ENCODE results near the gene FAM83B. TPM values are rescaled to one million over a fixed set of nuclear protein-coding genes. Genes with fewer than 3 reads are reported as not detected.

The FAM83B gene
- total RNA-seq, 1 experiment from 2014 or later: 5.7 TPM

- Histone ChIP-seq H3K27me3 (ENCODE audit: insufficient read depth, low read length) (no peaks in the 10 kb centered on the region), H3K14ac (ENCODE audit: insufficient read depth, low read length) (no peak overlapping the region), H3K4ac (ENCODE audit: low read depth, low read length) (no peak overlapping the region), H3K4me1 (ENCODE audit: insufficient read depth, low read length) (no peaks in the 10 kb centered on the region), H3T11ph (ENCODE audit: low read length) (no peak overlapping the region), H2AFZ (ENCODE audit: low read length) (no peak overlapping the region), H2BK120ac (ENCODE audit: low read depth, low read length, poor library complexity, severe bottlenecking) (no peak overlapping the region), H3K23me2 (ENCODE audit: insufficient read length, low read depth, low read length, poor library complexity, severe bottlenecking) (no peaks in the 10 kb centered on the region), H3K18ac (ENCODE audit: insufficient read length, low read depth, low read length) (no peak overlapping the region), H3K79me2 (ENCODE audit: insufficient read depth, low read length) (no peaks in the 10 kb centered on the region), H3K56ac (ENCODE audit: insufficient read length, low read depth, low read length) (no peak overlapping the region), H3K23ac (ENCODE audit: insufficient read length, low read depth, low read length) (no peak overlapping the region), H3K4me2 (ENCODE audit: insufficient read depth, insufficient read length, low read length) (no peak overlapping the region), H4K91ac (ENCODE audit: insufficient read length, low read depth, low read length) (no peak overlapping the region), H3K9ac (ENCODE audit: extremely low read depth, insufficient read length, low read length) (no peak overlapping the region), H3K9me3 (ENCODE audit: control insufficient read depth, low read depth, low read length) (no peaks in the 10 kb centered on the region), H2AK5ac (ENCODE audit: insufficient read length, low read length) (no peak overlapping the region), H2BK12ac (ENCODE audit: insufficient read length, low read depth, low read length) (no peak overlapping the region), H4K20me1 (ENCODE audit: control insufficient read depth, insufficient read depth, insufficient read length) (no peaks in the 10 kb centered on the region), H2BK5ac (ENCODE audit: insufficient read length, low read length) (no peak overlapping the region), H3K27ac (ENCODE audit: insufficient read length, low read depth, low read length) (no peak overlapping the region), H4K8ac (replicated peaks; ENCODE audit: insufficient read length, low read depth, low read length) (no peak overlapping the region), H4K5ac (ENCODE audit: insufficient read length, low read depth, low read length) (no peak overlapping the region), H3K79me1 (ENCODE audit: insufficient read depth, low read depth, low read length, poor library complexity, severe bottlenecking) (no peaks in the 10 kb centered on the region), H2BK15ac (ENCODE audit: low read depth, low read length) (no peak overlapping the region), H2BK20ac (ENCODE audit: low read depth, low read length, poor library complexity, severe bottlenecking) (no peak overlapping the region)
- Mint-ChIP-seq H3K27ac (no peak overlapping the region), H3K9me3 (peaks cover 0 to 3% of the 10 kb centered on the region in 2 experiments; a peak in 2 of 5 replicates), H3K4me1 (no peaks in the 10 kb centered on the region), H3K4me3 (no peak overlapping the region), H3K27me3 (ENCODE audit: low read depth) (no peaks in the 10 kb centered on the region), H3K36me3 (ENCODE audit: insufficient read depth in 1 of 3, low read depth in 3 of 3) (no peaks in the 10 kb centered on the region)
- DNase-seq: no peak
- TF ChIP-seq, protein P1, sequence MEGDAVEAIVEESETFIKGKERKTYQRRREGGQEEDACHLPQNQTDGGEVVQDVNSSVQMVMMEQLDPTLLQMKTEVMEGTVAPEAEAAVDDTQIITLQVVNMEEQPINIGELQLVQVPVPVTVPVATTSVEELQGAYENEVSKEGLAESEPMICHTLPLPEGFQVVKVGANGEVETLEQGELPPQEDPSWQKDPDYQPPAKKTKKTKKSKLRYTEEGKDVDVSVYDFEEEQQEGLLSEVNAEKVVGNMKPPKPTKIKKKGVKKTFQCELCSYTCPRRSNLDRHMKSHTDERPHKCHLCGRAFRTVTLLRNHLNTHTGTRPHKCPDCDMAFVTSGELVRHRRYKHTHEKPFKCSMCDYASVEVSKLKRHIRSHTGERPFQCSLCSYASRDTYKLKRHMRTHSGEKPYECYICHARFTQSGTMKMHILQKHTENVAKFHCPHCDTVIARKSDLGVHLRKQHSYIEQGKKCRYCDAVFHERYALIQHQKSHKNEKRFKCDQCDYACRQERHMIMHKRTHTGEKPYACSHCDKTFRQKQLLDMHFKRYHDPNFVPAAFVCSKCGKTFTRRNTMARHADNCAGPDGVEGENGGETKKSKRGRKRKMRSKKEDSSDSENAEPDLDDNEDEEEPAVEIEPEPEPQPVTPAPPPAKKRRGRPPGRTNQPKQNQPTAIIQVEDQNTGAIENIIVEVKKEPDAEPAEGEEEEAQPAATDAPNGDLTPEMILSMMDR (conservative IDR thresholded peaks at IDR 0.05): peak; percentile 41
- no CpG with 5 or more reads among the region's 2 CpGs for WGBS (ENCODE audit: extremely low coverage, insufficient read length, low lambda C conversion rate)
Observed at GRCh38 chr6:54878718-54879117, 32.1 kb downstream of the FAM83B start.

Measured in H9 (cell line).